ENCODE measurements around the gene ARL4A. TPM values are rescaled to one million over a fixed set of nuclear protein-coding genes. Genes with fewer than 3 reads are reported as not detected.
"Not testable (repeated sequence)": the region's sequence is repeated elsewhere in the genome, so short reads cannot be mapped to it uniquely, and the experiment has no call there.

The ARL4A gene
- 21.2 TPM for total RNA-seq

GRCh38 chr7:12686891-12687717 lies at the start of gene ARL4A:
TSS of gene ARL4A (plus strand) at chr7:12687633. CDS start at chr7:12688255, 622 bp downstream.
- ATAC-seq, result peak; percentile 98

GRCh38 chr7:12637819-12638592 lies 49.4 kb upstream of the ARL4A start:
- ATAC-seq (peak; percentile 92), DNase-seq (ENCODE audit: low spot score) (no peak)
- intact Hi-C loops (cut with DNase I), result no loop called here

More at GRCh38 chr7:12686891-12687717, at the start of gene ARL4A:
- DNase-seq (ENCODE audit: low spot score), result peak; percentile 99
- intact Hi-C loops (cut with DNase I), result no loop called here

- ATAC-seq (peak; percentile 40), DNase-seq (ENCODE audit: low spot score) (no peak)
- intact Hi-C loops (cut with DNase I), result no loop called here
Measured at GRCh38 chr7:12638851-12639456, 48.5 kb upstream of the ARL4A start.

- intact Hi-C loops (cut with DNase I), result no loop called here
- no peak for ATAC-seq
- DNase-seq (ENCODE audit: low spot score), result no peak
Measured at GRCh38 chr7:12640299-12641096, 46.9 kb upstream of the ARL4A start.

- DNase-seq (ENCODE audit: low spot score) (no peak), ATAC-seq (no peak)
- intact Hi-C loops (cut with DNase I), result no loop called here
Measured at GRCh38 chr7:12641196-12641595, 46.2 kb upstream of the ARL4A start.

- ATAC-seq, result no peak
- intact Hi-C loops (cut with DNase I), result no loop called here
- DNase-seq (ENCODE audit: low spot score), result no peak
Measured at GRCh38 chr7:12642508-12642907, 44.9 kb upstream of the ARL4A start.

- no peak for ATAC-seq
- intact Hi-C loops (cut with DNase I), result no loop called here
- DNase-seq (ENCODE audit: low spot score), result no peak
Measured at GRCh38 chr7:12643001-12643643, 44.3 kb upstream of the ARL4A start.

GRCh38 chr7:12643644-12644043 lies 43.8 kb upstream of the ARL4A start:
- DNase-seq (ENCODE audit: low spot score) (no peak), ATAC-seq (peak; percentile 45)
- intact Hi-C loops (cut with DNase I), result no loop called here

GRCh38 chr7:12645212-12645611 lies 42.2 kb upstream of the ARL4A start:
- ATAC-seq; DNase-seq (ENCODE audit: low spot score); intact Hi-C loops (cut with DNase I): not testable (repeated sequence)

GRCh38 chr7:12646139-12646538 lies 41.3 kb upstream of the ARL4A start:
- no peak for ATAC-seq
- no peak for DNase-seq (ENCODE audit: low spot score)
- intact Hi-C loops (cut with DNase I), result no loop called here

GRCh38 chr7:12647364-12648219 lies 39.8 kb upstream of the ARL4A start:
- DNase-seq (ENCODE audit: low spot score) (no peak), ATAC-seq (no peak)
- intact Hi-C loops (cut with DNase I), result no loop called here

GRCh38 chr7:12648704-12649261 lies 38.6 kb upstream of the ARL4A start:
- DNase-seq (ENCODE audit: low spot score), result no peak
- ATAC-seq, result no peak
- intact Hi-C loops (cut with DNase I), result no loop called here

- intact Hi-C loops (cut with DNase I), result no loop called here
- ATAC-seq, result no peak
- DNase-seq (ENCODE audit: low spot score), result no peak
Measured at GRCh38 chr7:12649348-12649747, 38.1 kb upstream of the ARL4A start.

- intact Hi-C loops (cut with DNase I), result no loop called here
- DNase-seq (ENCODE audit: low spot score) (no peak), ATAC-seq (no peak)
Measured at GRCh38 chr7:12650080-12650479, 37.4 kb upstream of the ARL4A start.

GRCh38 chr7:12653110-12653509 lies 34.3 kb upstream of the ARL4A start:
- no peak for DNase-seq (ENCODE audit: low spot score)
- ATAC-seq, result no peak
- intact Hi-C loops (cut with DNase I), result no loop called here

- ATAC-seq, result no peak
Measured at GRCh38 chr7:12653518-12653917, 33.9 kb upstream of the ARL4A start.

GRCh38 chr7:12655161-12655560 lies 32.3 kb upstream of the ARL4A start:
- ATAC-seq (no peak), DNase-seq (ENCODE audit: low spot score) (no peak)
- intact Hi-C loops (cut with DNase I), result no loop called here

More at GRCh38 chr7:12653518-12653917, 33.9 kb upstream of the ARL4A start:
- intact Hi-C loops (cut with DNase I), result no loop called here
- DNase-seq (ENCODE audit: low spot score), result no peak
